ENCODE measurements around the gene C12orf75.
"Not testable (repeated sequence)": the region's sequence is repeated elsewhere in the genome, so short reads cannot be mapped to it uniquely, and the experiment has no call there.

C12orf75 gene

GRCh38 chr12:105330283-105330930, at the start of gene C12orf75:
TSS of gene C12orf75 (plus strand) at chr12:105330691. CDS start at chr12:105330892, 201 bp downstream.
- peak; percentile 91 for DNase-seq (ENCODE audit: low read depth)

- DNase-seq (ENCODE audit: low read depth) = peak; percentile 35
These were observed 49.4 kb upstream of the C12orf75 start for GRCh38 chr12:105280966-105281693.

DNA sequence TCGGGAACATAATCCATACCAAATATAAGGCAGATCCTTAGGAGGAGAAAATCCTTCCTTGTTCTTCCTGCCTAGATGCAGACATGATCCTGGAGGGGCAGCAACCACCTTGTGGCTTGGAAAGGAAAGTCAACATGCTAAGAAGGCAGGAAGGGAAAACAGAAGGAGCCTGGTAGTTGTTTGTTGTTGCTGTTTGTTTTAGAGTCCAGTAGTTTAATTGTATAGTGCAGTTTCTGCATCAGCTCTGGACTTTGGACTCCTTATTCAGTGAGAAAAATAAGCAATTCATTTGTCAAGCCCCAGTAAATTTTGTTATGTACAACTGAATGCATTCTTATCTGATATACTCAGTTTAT, 48.8 kb upstream of the C12orf75 start:
- DNase-seq (ENCODE audit: low read depth) = peak; percentile 24

- no peak for DNase-seq (ENCODE audit: low read depth)
These were observed 45.1 kb upstream of the C12orf75 start for GRCh38 chr12:105285378-105285777.

GRCh38 chr12:105287408-105287807, 43.1 kb upstream of the C12orf75 start:
- no peak for DNase-seq (ENCODE audit: low read depth)

- no peak for DNase-seq (ENCODE audit: low read depth)
These were observed 42.0 kb upstream of the C12orf75 start for GRCh38 chr12:105288311-105288996.

GRCh38 chr12:105289114-105289904, 41.2 kb upstream of the C12orf75 start:
- DNase-seq (ENCODE audit: low read depth) = peak; percentile 90

- DNase-seq (ENCODE audit: low read depth) = no peak
These were observed 39.0 kb upstream of the C12orf75 start for GRCh38 chr12:105291531-105291930.

GRCh38 chr12:105292705-105293104, 37.8 kb upstream of the C12orf75 start:
- DNase-seq (ENCODE audit: low read depth) = peak; percentile 60

- DNase-seq (ENCODE audit: low read depth) = no peak
These were observed 37.3 kb upstream of the C12orf75 start for GRCh38 chr12:105293187-105293586.

- DNase-seq (ENCODE audit: low read depth) = no peak
These were observed 36.3 kb upstream of the C12orf75 start for GRCh38 chr12:105294161-105294560.

DNA sequence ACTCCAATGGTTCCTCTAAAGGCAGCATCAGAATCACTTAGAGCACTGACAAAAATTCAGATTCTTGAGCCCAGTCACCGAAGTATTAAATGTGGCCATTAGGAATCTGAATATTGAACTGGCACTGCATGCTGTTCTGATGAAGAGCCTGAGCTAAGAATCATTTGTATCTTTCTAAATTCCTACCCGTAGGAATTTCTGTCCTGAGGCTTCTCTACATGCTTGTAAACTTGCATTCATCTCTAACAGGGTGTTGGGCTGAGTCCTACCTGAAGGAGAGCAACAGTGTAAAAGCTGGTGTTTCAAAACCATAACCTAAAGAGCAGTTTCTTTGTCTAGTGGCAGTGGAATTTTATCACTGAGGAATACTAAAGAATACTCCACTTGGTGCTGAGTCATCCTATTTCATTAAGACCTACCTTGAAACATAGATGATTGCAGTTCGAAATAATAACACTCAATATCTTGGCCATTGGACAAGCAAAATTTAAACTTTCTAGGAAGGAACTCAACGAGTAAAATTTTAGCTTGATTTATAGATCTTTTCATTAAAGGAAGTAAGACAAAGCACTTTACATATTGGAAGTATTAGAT, 35.5 kb upstream of the C12orf75 start:
- DNase-seq (ENCODE audit: low read depth) = no peak

DNA sequence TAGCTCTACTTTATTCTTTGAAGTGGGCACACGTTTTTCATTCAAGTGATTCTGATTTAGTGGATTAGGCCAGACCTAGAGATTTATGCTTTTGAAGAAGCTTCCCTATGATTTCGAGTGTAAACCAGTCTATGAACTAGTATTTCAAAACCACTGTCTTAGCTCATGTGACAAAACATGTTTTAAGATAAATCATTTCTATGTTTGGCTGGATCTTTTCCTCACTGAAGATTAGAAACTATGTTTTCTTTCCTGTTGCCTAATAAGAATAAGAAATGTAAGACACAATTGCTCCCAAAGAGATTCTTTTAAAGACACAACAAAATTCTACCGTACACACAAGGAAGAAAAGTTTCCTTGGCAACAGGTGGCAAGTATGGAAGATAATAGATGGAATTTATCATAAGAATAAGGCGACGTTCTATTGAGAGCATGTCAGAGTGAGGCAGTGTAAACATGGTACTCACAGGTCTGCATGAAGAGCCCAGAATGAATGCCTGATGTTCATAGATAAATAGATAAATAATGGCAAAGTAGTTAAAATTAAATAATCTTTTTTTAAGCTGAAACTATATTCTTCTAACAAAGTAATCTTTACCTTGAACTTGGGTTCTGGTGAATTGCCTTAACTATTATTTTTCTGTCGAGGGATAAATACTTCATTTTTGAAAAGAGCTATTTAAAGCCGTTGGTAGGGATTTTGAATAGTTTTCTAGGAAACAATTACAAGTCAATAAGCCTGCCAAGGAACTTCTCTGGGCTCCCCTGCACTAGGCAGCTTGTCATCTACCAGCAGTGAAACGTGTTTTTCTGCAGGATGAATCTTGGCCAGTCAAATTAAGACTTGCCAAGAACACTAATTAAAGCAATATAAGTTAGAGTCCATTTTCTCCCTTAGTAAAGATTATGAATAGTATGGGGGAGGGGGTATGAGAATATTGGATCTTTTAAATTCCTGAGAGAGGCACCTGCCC, 34.1 kb upstream of the C12orf75 start:
- no peak for DNase-seq (ENCODE audit: low read depth)

DNA sequence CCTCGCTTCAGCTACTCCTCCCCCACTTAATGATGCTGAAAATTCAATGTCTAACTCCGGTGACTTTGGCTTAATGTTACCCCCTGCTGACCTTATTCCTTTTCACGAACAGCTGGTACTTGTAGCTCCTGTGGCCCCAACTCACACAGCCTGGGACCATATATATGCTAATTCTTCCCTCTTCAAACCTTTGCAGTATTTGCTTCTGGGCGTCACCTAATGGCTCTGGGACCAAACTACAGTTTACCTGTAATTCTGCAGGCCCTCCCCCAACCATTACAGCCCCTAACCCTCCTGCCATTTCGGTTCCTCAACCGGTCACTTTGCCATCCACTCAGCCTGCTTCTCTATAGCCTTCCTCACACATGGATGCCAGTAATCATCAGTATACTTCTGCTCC, 29.6 kb upstream of the C12orf75 start:
- no peak for DNase-seq (ENCODE audit: low read depth)

DNA sequence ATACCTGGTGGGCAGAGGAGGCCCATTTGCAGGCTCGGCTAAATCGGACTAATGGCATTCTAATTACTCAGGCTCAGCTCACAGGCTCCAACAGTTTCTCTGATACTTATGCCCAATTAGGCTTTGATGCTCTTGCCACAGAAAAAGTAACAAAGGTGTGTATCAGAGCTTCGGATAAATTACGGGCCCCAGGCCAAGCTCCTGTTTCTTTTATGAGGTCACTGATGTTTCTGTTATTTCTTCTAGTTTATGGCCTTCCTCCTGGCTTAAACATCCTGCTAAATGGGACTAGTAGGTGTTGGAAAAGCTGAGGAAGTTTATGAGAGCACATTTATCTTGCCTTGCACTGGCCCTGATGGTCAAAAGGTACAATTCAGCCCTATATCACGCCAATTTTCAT, 28.8 kb upstream of the C12orf75 start:
- DNase-seq (ENCODE audit: low read depth) = no peak

- DNase-seq (ENCODE audit: low read depth) = not testable (repeated sequence)
These were observed 27.5 kb upstream of the C12orf75 start for GRCh38 chr12:105302986-105303385.

GRCh38 chr12:105304626-105305025, 25.9 kb upstream of the C12orf75 start:
- peak; percentile 30 for DNase-seq (ENCODE audit: low read depth)

GRCh38 chr12:105307601-105308314, 22.7 kb upstream of the C12orf75 start:
- DNase-seq (ENCODE audit: low read depth) = not testable (repeated sequence)

- not testable (repeated sequence) for DNase-seq (ENCODE audit: low read depth)
These were observed 21.7 kb upstream of the C12orf75 start for GRCh38 chr12:105308839-105309238.

- DNase-seq (ENCODE audit: low read depth) = not testable (repeated sequence)
These were observed 21.1 kb upstream of the C12orf75 start for GRCh38 chr12:105309384-105309783.
